Hepatocyte (in vitro differentiated cells): ENCODE results near the gene FILIP1L. TPM values are rescaled to one million over a fixed set of nuclear protein-coding genes. Genes with fewer than 3 reads are reported as not detected.

Source experiments
- DNase-seq: peaks from one replicate; pipeline ENCODE4 v3.0.0-alpha.2; 2016; ENCODE audit warnings: low spot score
- H2AFZ ChIP-seq: fragments of 200-600 bp; sonication (generic); 2 replicates; pipeline ENCODE4 v1.6.0; 2016; ENCODE audit warnings: antibody characterized with exemption, mild to moderate bottlenecking
- H3K27ac ChIP-seq: fragments of 200-600 bp; sonication (generic); 2 replicates; pipeline ENCODE4 v1.5.1; 2016; ENCODE audit warnings: mild to moderate bottlenecking
- H3K27me3 ChIP-seq: fragments of 200-600 bp; sonication (generic); 2 replicates; pipeline ENCODE4 v1.6.1; 2016
- H3K36me3 ChIP-seq: fragments of 200-600 bp; sonication (generic); replicated peaks from 2 replicates; pipeline ENCODE4 v1.5.1; 2016; ENCODE audit warnings: low read depth; ENCODE audit not compliant: insufficient read depth
- H3K4me1 ChIP-seq: fragments of 200-600 bp; sonication (generic); 2 replicates; pipeline ENCODE4 v1.5.1; 2016; ENCODE audit warnings: mild to moderate bottlenecking, moderate library complexity; ENCODE audit not compliant: insufficient read depth
- H3K4me2 ChIP-seq: fragments of 200-600 bp; sonication (generic); 2 replicates; pipeline ENCODE4 v1.6.0; 2016
- H3K4me3 ChIP-seq: fragments of 200-600 bp; sonication (generic); 2 replicates; pipeline ENCODE4 v1.5.1; 2016; ENCODE audit warnings: mild to moderate bottlenecking
- H3K79me2 ChIP-seq: fragments of 200-600 bp; sonication (generic); 2 replicates; pipeline ENCODE4 v1.6.0; 2017; ENCODE audit warnings: mild to moderate bottlenecking
- H3K9me2 ChIP-seq: fragments of 200-600 bp; sonication (generic); replicated peaks from 2 replicates; pipeline ENCODE4 v1.6.0; 2017; ENCODE audit warnings: mild to moderate bottlenecking; ENCODE audit not compliant: insufficient read depth
- H3K9me3 ChIP-seq: fragments of 200-600 bp; sonication (generic); 2 replicates; pipeline ENCODE4 v1.5.1; 2016; ENCODE audit warnings: low read depth, mild to moderate bottlenecking
- H4K20me1 ChIP-seq: fragments of 200-600 bp; sonication (generic); 2 replicates; pipeline ENCODE4 v1.6.0; 2016; ENCODE audit warnings: mild to moderate bottlenecking; ENCODE audit not compliant: insufficient read depth, poor library complexity, severe bottlenecking
- EZH2 ChIP-seq: fragments of 200-600 bp; sonication (generic); IDR thresholded peaks from 2 replicates; pipeline ENCODE4 v1.6.1; 2016; ENCODE audit warnings: antibody characterized with exemption, mild to moderate bottlenecking, borderline replicate concordance
- EZH2phosphoT487 ChIP-seq: fragments of 200-600 bp; sonication (generic); IDR thresholded peaks from one replicate; pipeline ENCODE4 v1.6.1; 2018; ENCODE audit warnings: antibody characterized with exemption, mild to moderate bottlenecking, low read depth, moderate library complexity; ENCODE audit not compliant: unreplicated experiment, severe bottlenecking
- WGBS: methylation state at CpG from one replicate; pipeline ENCODE4 v1.1.6; 2016; ENCODE audit warnings: low lambda C conversion rate; ENCODE audit errors: missing lambda C conversion rate; 5-methylcytosine and 5-hydroxymethylcytosine counted together
- polyA plus RNA-seq: library from polyadenylated mRNA; unstranded; fragments of >200 nt; fragmentation: Nextera tagmentation; extraction: Ambion mirVana; gene quantifications from 2 replicates; pipeline ENCODE4 v1.2.1, GENCODE V29; 2016
- total RNA-seq: library from RNA; depleted of rRNA; stranded (reverse); fragments of >200 nt; gene quantifications from 2 replicates; pipeline ENCODE4 v1.2.3, GENCODE V29; 2014
- TF ChIP-seq, protein P1 (sequence below): fragments of 200-600 bp; sonication (generic); IDR thresholded peaks from 2 replicates; pipeline ENCODE4 v1.5.1; 2016; ENCODE audit warnings: antibody characterized with exemption, mild to moderate bottlenecking; ENCODE audit not compliant: poor library complexity

The FILIP1L gene
- total and polyA plus RNA-seq, 2 experiments from 2014 or later = 48.2 to 49.4 TPM

DNA sequence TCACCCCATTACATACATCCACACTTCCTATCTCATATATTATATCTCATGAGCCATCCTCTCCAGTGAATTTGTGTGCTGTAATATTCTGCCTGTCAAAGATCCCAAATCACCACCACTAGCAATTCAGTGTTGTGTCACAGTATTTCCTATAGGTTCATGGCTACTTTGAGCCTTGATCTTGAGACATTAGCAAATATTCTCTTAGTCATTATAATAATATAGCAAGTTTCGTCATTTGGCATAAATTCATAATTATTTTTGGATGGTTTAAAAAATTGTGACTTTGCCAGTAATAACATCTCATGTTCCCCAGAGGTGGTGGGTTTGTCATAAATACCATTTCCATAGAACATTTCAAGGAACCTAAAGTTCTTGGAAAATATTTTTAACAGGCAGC is 249.0 kb downstream of the FILIP1L start:
- DNase-seq = no peak
- WGBS = 94% methylated on average over 1 of the region's 1 CpG
- Histone ChIP-seq H3K4me3 (no peak overlapping the region), H3K9me2 (no peaks in the 10 kb centered on the region), H3K36me3 (no peaks in the 10 kb centered on the region), H3K27me3 (no peaks in the 10 kb centered on the region), H3K9me3 (no peaks in the 10 kb centered on the region), H4K20me1 (peaks cover 11% of the 10 kb centered on the region), H3K4me2 (no peak overlapping the region), H3K79me2 (peaks cover 99% of the 10 kb centered on the region), H2AFZ (no peak overlapping the region), H3K4me1 (peaks cover 44% of the 10 kb centered on the region), H3K27ac (peak overlapping the region; percentile 33)
- no peak for TF ChIP-seq EZH2phosphoT487
- TF ChIP-seq EZH2 = no peak
- TF ChIP-seq, protein P1, sequence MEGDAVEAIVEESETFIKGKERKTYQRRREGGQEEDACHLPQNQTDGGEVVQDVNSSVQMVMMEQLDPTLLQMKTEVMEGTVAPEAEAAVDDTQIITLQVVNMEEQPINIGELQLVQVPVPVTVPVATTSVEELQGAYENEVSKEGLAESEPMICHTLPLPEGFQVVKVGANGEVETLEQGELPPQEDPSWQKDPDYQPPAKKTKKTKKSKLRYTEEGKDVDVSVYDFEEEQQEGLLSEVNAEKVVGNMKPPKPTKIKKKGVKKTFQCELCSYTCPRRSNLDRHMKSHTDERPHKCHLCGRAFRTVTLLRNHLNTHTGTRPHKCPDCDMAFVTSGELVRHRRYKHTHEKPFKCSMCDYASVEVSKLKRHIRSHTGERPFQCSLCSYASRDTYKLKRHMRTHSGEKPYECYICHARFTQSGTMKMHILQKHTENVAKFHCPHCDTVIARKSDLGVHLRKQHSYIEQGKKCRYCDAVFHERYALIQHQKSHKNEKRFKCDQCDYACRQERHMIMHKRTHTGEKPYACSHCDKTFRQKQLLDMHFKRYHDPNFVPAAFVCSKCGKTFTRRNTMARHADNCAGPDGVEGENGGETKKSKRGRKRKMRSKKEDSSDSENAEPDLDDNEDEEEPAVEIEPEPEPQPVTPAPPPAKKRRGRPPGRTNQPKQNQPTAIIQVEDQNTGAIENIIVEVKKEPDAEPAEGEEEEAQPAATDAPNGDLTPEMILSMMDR = no peak

GRCh38 chr3:99864289-99864688 is 250.0 kb downstream of the FILIP1L start:
- Histone ChIP-seq H3K27me3 (no peaks in the 10 kb centered on the region), H4K20me1 (peaks cover 11% of the 10 kb centered on the region), H3K9me3 (no peaks in the 10 kb centered on the region), H3K4me1 (peaks cover 34% of the 10 kb centered on the region), H3K79me2 (peaks cover 92% of the 10 kb centered on the region), H2AFZ (no peak overlapping the region), H3K36me3 (no peaks in the 10 kb centered on the region), H3K4me2 (no peak overlapping the region), H3K9me2 (no peaks in the 10 kb centered on the region), H3K27ac (no peak overlapping the region), H3K4me3 (no peak overlapping the region)
- TF ChIP-seq, protein P1 = no peak
- TF ChIP-seq EZH2 (no peak), EZH2phosphoT487 (no peak)
- 100% methylated on average over 2 of the region's 2 CpGs for WGBS
- DNase-seq = no peak

- DNase-seq = no peak
- H3K27ac ChIP-seq = no peak overlapping the region
- no peaks in the 10 kb centered on the region for H3K36me3 ChIP-seq
- H3K79me2 ChIP-seq = peaks cover 92% of the 10 kb centered on the region
- H4K20me1 ChIP-seq = peaks cover 11% of the 10 kb centered on the region
- TF ChIP-seq EZH2phosphoT487 (no peak), EZH2 (no peak)
- TF ChIP-seq, protein P1 = no peak
- H2AFZ ChIP-seq = no peak overlapping the region
- no peaks in the 10 kb centered on the region for H3K9me2 ChIP-seq
- H3K9me3 ChIP-seq = no peaks in the 10 kb centered on the region
- peaks cover 27% of the 10 kb centered on the region for H3K4me1 ChIP-seq
- WGBS = 92% methylated on average over 2 of the region's 2 CpGs
- H3K27me3 ChIP-seq = no peaks in the 10 kb centered on the region
- no peak overlapping the region for H3K4me2 ChIP-seq
- H3K4me3 ChIP-seq = no peak overlapping the region
Measured at GRCh38 chr3:99863588-99863987, 250.7 kb downstream of the FILIP1L start.

DNA sequence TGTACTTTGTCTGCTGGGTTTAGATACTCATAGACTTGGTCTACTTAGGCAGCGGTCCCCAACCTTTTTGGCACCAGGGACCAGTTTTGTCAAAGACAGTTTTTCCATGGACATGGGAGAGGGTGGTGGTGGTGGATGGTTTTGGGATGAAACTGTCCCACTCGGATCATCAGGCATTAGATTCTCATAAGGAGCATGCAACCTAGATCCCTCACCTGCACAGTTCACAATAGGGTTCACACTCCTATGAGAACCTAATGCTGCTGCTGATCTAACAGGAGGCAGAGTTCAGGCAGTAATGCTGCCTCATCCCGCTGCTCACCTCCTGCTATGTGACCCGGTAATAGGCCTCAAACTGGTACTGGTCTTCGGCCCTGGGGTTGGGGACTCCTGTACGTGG is 251.3 kb downstream of the FILIP1L start:
- Histone ChIP-seq H3K79me2 (peaks cover 92% of the 10 kb centered on the region), H3K27ac (no peak overlapping the region), H3K27me3 (no peaks in the 10 kb centered on the region), H3K36me3 (no peaks in the 10 kb centered on the region), H2AFZ (no peak overlapping the region), H3K9me2 (no peaks in the 10 kb centered on the region), H3K4me1 (peaks cover 21% of the 10 kb centered on the region), H3K4me2 (no peak overlapping the region), H4K20me1 (peaks cover 11% of the 10 kb centered on the region), H3K9me3 (no peaks in the 10 kb centered on the region), H3K4me3 (no peak overlapping the region)
- TF ChIP-seq EZH2 (no peak), EZH2phosphoT487 (no peak)
- TF ChIP-seq, protein P1 = no peak
- no peak for DNase-seq
- 90% methylated on average over 6 of the region's 6 CpGs for WGBS
